SK-N-SH treated with all-trans-retinoic acid at 6 μM for 48 hours (cell line): ENCODE results near the gene ABO.

ENCODE experiments used
- ATAC-seq: fragments of 200-7000 bp; cut with Tn5 transposase; 3 replicates; pipeline ENCODE4 v1.9.1; 2020; ENCODE audit warnings: mild to moderate bottlenecking, moderate library complexity
- ARNTL ChIP-seq: fragments of 450-650 bp; formaldehyde crosslinking; IDR thresholded peaks from 2 replicates; pipeline ENCODE4 v1.5.0; 2020; ENCODE audit warnings: low read depth, mild to moderate bottlenecking, moderate library complexity, borderline replicate concordance
- BACH2 ChIP-seq: fragments of 250-450 bp; sonication (Bioruptor Pico); IDR thresholded peaks from 2 replicates; pipeline ENCODE4 v1.9.0; 2021; ENCODE audit warnings: mild to moderate bottlenecking, borderline replicate concordance
- CSDC2 ChIP-seq: fragments of 250-450 bp; sonication (Bioruptor Pico); IDR thresholded peaks from 2 replicates; pipeline ENCODE4 v1.5.0; 2020; ENCODE audit warnings: mild to moderate bottlenecking, moderate library complexity
- ESRRG ChIP-seq: fragments of 250-450 bp; sonication (Bioruptor Pico); IDR thresholded peaks from 2 replicates; pipeline ENCODE4 v1.6.1; 2021; ENCODE audit warnings: mild to moderate bottlenecking
- GLIS3 ChIP-seq: fragments of 250-450 bp; sonication (Bioruptor Pico); IDR thresholded peaks from 2 replicates; pipeline ENCODE4 v1.5.0; 2020; ENCODE audit warnings: mild to moderate bottlenecking, moderate library complexity
- ISL1 ChIP-seq: fragments of 250-450 bp; sonication (Bioruptor Pico); IDR thresholded peaks from 2 replicates; pipeline ENCODE4 v2.1.2; 2022; ENCODE audit warnings: mild to moderate bottlenecking, moderate library complexity
- PPARA ChIP-seq: fragments of 250-450 bp; sonication (Bioruptor Pico); IDR thresholded peaks from 2 replicates; pipeline ENCODE4 v1.5.0; 2020; ENCODE audit warnings: mild to moderate bottlenecking, borderline replicate concordance
- RARB ChIP-seq: fragments of 250-450 bp; sonication (Bioruptor Pico); IDR thresholded peaks from 2 replicates; pipeline ENCODE4 v1.8.0; 2021; ENCODE audit warnings: mild to moderate bottlenecking, moderate library complexity
- TCF4 ChIP-seq: fragments of 250-450 bp; sonication (Bioruptor Pico); IDR thresholded peaks from 2 replicates; pipeline ENCODE4 v1.8.0; 2021; ENCODE audit warnings: mild to moderate bottlenecking, moderate library complexity, borderline replicate concordance
- TOX ChIP-seq: fragments of 250-450 bp; sonication (Bioruptor Pico); IDR thresholded peaks from 2 replicates; pipeline ENCODE4 v1.8.0; 2021; ENCODE audit warnings: mild to moderate bottlenecking, moderate library complexity, borderline replicate concordance
- ZFP3 ChIP-seq: fragments of 250-450 bp; sonication (Bioruptor Pico); IDR thresholded peaks from 2 replicates; pipeline ENCODE4 v1.5.0; 2020; ENCODE audit warnings: mild to moderate bottlenecking, moderate library complexity
- ZFP30 ChIP-seq: fragments of 450-650 bp; formaldehyde crosslinking; IDR thresholded peaks from 2 replicates; pipeline ENCODE4 v1.5.0; 2022; ENCODE audit warnings: mild to moderate bottlenecking, moderate library complexity
- ZNF565 ChIP-seq: fragments of 450-650 bp; formaldehyde crosslinking; conservative IDR thresholded peaks from 2 replicates; pipeline ENCODE4 v1.5.0; 2020; ENCODE audit warnings: low read depth, mild to moderate bottlenecking, moderate library complexity
- ZNF70 ChIP-seq: fragments of 450-650 bp; formaldehyde crosslinking; IDR thresholded peaks from 2 replicates; pipeline ENCODE4 v1.5.0; 2020; ENCODE audit warnings: mild to moderate bottlenecking, moderate library complexity
- ZNF8 ChIP-seq: fragments of 450-650 bp; formaldehyde crosslinking; IDR thresholded peaks from 2 replicates; pipeline ENCODE4 v1.5.0; 2020; ENCODE audit warnings: mild to moderate bottlenecking, moderate library complexity
- TF ChIP-seq, protein P1 (sequence below): fragments of 250-450 bp; sonication (Bioruptor Pico); IDR thresholded peaks from 2 replicates; pipeline ENCODE4 v1.8.0; 2020; ENCODE audit warnings: mild to moderate bottlenecking, moderate library complexity, borderline replicate concordance
- TF ChIP-seq, protein P2 (sequence below): fragments of 250-450 bp; sonication (Bioruptor Pico); IDR thresholded peaks from 2 replicates; pipeline ENCODE4 v1.5.1; 2021; ENCODE audit warnings: mild to moderate bottlenecking, moderate library complexity
- TF ChIP-seq, protein P3 (sequence below): fragments of 250-450 bp; sonication (Bioruptor Pico); IDR thresholded peaks from 2 replicates; pipeline ENCODE4 v1.5.0; 2020; ENCODE audit warnings: mild to moderate bottlenecking, moderate library complexity
- TF ChIP-seq, protein P4 (sequence below): fragments of 250-450 bp; sonication (Bioruptor Pico); IDR thresholded peaks from 2 replicates; pipeline ENCODE4 v1.8.0; 2021; ENCODE audit warnings: low read depth, mild to moderate bottlenecking, moderate library complexity, borderline replicate concordance

ABO gene

DNA sequence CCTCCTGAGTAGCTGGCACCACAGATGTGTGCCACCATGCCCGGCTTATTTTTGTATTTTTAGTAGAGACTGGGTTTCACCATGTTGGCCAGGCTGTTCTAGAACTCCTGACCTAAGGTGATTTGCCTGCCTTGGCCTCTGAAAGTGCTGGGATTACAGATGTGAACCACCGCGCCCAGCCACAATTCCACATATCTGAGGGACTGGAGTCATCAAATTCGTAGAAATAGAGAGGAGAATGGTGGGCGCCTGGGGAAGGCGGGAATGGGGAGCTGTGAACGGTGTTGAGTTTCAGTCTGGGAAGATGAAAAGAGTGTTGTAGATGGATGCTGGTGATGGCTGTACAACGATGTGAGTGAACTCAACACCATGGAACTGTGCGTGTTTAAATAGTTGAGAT lies 1.9 kb upstream of the ABO start:
- ATAC-seq = no peak
- TF ChIP-seq TOX (CRISPR knock-in tag) = no peak
- TF ChIP-seq ZFP3 (CRISPR knock-in tag) = no peak
- TF ChIP-seq CSDC2 = no peak
- TF ChIP-seq ZNF565 = no peak
- TF ChIP-seq ZNF8 (CRISPR knock-in tag) = no peak
- TF ChIP-seq ZNF70 = no peak
- no peak for TF ChIP-seq BACH2 (CRISPR knock-in tag)
- TF ChIP-seq, protein P1, sequence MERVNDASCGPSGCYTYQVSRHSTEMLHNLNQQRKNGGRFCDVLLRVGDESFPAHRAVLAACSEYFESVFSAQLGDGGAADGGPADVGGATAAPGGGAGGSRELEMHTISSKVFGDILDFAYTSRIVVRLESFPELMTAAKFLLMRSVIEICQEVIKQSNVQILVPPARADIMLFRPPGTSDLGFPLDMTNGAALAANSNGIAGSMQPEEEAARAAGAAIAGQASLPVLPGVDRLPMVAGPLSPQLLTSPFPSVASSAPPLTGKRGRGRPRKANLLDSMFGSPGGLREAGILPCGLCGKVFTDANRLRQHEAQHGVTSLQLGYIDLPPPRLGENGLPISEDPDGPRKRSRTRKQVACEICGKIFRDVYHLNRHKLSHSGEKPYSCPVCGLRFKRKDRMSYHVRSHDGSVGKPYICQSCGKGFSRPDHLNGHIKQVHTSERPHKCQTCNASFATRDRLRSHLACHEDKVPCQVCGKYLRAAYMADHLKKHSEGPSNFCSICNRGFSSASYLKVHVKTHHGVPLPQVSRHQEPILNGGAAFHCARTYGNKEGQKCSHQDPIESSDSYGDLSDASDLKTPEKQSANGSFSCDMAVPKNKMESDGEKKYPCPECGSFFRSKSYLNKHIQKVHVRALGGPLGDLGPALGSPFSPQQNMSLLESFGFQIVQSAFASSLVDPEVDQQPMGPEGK (CRISPR knock-in tag) = no peak
- TF ChIP-seq TCF4 (CRISPR knock-in tag) = no peak
- no peak for TF ChIP-seq ISL1 (CRISPR knock-in tag)
- no peak for TF ChIP-seq PPARA (CRISPR knock-in tag)
- TF ChIP-seq, protein P2, sequence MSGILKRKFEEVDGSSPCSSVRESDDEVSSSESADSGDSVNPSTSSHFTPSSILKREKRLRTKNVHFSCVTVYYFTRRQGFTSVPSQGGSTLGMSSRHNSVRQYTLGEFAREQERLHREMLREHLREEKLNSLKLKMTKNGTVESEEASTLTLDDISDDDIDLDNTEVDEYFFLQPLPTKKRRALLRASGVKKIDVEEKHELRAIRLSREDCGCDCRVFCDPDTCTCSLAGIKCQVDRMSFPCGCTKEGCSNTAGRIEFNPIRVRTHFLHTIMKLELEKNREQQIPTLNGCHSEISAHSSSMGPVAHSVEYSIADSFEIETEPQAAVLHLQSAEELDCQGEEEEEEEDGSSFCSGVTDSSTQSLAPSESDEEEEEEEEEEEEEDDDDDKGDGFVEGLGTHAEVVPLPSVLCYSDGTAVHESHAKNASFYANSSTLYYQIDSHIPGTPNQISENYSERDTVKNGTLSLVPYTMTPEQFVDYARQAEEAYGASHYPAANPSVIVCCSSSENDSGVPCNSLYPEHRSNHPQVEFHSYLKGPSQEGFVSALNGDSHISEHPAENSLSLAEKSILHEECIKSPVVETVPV (CRISPR knock-in tag) = no peak
- TF ChIP-seq ESRRG = no peak
- TF ChIP-seq, protein P3, sequence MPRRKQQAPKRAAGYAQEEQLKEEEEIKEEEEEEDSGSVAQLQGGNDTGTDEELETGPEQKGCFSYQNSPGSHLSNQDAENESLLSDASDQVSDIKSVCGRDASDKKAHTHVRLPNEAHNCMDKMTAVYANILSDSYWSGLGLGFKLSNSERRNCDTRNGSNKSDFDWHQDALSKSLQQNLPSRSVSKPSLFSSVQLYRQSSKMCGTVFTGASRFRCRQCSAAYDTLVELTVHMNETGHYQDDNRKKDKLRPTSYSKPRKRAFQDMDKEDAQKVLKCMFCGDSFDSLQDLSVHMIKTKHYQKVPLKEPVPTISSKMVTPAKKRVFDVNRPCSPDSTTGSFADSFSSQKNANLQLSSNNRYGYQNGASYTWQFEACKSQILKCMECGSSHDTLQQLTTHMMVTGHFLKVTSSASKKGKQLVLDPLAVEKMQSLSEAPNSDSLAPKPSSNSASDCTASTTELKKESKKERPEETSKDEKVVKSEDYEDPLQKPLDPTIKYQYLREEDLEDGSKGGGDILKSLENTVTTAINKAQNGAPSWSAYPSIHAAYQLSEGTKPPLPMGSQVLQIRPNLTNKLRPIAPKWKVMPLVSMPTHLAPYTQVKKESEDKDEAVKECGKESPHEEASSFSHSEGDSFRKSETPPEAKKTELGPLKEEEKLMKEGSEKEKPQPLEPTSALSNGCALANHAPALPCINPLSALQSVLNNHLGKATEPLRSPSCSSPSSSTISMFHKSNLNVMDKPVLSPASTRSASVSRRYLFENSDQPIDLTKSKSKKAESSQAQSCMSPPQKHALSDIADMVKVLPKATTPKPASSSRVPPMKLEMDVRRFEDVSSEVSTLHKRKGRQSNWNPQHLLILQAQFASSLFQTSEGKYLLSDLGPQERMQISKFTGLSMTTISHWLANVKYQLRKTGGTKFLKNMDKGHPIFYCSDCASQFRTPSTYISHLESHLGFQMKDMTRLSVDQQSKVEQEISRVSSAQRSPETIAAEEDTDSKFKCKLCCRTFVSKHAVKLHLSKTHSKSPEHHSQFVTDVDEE (CRISPR knock-in tag) = no peak
- TF ChIP-seq ARNTL (CRISPR knock-in tag) = no peak
- no peak for TF ChIP-seq RARB (CRISPR knock-in tag)

- no peak for ATAC-seq
- TF ChIP-seq TCF4 (CRISPR knock-in tag) (no peak), TOX (CRISPR knock-in tag) (no peak), GLIS3 (CRISPR knock-in tag) (no peak), PPARA (CRISPR knock-in tag) (no peak), ISL1 (CRISPR knock-in tag) (no peak), ZFP3 (CRISPR knock-in tag) (no peak), ZNF8 (CRISPR knock-in tag) (no peak), ZFP30 (CRISPR knock-in tag) (no peak), ZNF565 (no peak), CSDC2 (no peak)
- TF ChIP-seq, protein P1 (CRISPR knock-in tag) = no peak
These were observed 1.2 kb upstream of the ABO start for GRCh38 chr9:133276001-133276884.

GRCh38 chr9:133274236-133275104 lies 531 bp downstream of the ABO start:
- TF ChIP-seq, protein P3 (CRISPR knock-in tag) = no peak
- TF ChIP-seq, protein P4, sequence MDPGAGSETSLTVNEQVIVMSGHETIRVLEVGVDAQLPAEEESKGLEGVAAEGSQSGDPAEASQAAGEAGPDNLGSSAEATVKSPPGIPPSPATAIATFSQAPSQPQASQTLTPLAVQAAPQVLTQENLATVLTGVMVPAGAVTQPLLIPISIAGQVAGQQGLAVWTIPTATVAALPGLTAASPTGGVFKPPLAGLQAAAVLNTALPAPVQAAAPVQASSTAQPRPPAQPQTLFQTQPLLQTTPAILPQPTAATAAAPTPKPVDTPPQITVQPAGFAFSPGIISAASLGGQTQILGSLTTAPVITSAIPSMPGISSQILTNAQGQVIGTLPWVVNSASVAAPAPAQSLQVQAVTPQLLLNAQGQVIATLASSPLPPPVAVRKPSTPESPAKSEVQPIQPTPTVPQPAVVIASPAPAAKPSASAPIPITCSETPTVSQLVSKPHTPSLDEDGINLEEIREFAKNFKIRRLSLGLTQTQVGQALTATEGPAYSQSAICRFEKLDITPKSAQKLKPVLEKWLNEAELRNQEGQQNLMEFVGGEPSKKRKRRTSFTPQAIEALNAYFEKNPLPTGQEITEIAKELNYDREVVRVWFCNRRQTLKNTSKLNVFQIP (CRISPR knock-in tag) = no peak
- TF ChIP-seq ZNF70 (no peak), ISL1 (CRISPR knock-in tag) (no peak)
- ATAC-seq = no peak; the same call in 2 of the 3 replicates
